GM19328 (cell line): ENCODE measurements around the gene GPI.
A peak's percentile ranks its signal among the peaks of the same experiment; 100 is the strongest.
"Not testable (repeated sequence)": the region's sequence is repeated elsewhere in the genome, so short reads cannot be mapped to it uniquely, and the experiment has no call there.

ENCODE experiments used
- ATAC-seq: cut with Tn5 transposase; IDR thresholded peaks from one replicate; pipeline ENCODE4 v1.9.1; 2021; ENCODE audit warnings: mild to moderate bottlenecking, moderate library complexity; ENCODE audit not compliant: unreplicated experiment

Gene GPI

GRCh38 chr19:34400844-34401243 lies 35.8 kb downstream of the GPI start:
- ATAC-seq = not testable (repeated sequence)

GRCh38 chr19:34402074-34402600 lies 37.1 kb downstream of the GPI start:
- no peak for ATAC-seq

GRCh38 chr19:34403784-34404108 lies 38.8 kb downstream of the GPI start:
- ATAC-seq = no peak

- ATAC-seq = peak; percentile 74
Observed at GRCh38 chr19:34404109-34404909, 39.3 kb downstream of the GPI start, which contains the start of gene PDCD2L. PDCD2L (plus strand) TSS chr19:34404399; CDS start chr19:34404431, 32 bp downstream.

GRCh38 chr19:34405892-34406660 lies 41.1 kb downstream of the GPI start:
- no peak for ATAC-seq

GRCh38 chr19:34408411-34408810 lies 43.4 kb downstream of the GPI start:
- ATAC-seq = no peak

GRCh38 chr19:34409189-34410164 lies 44.5 kb downstream of the GPI start:
- no peak for ATAC-seq

GRCh38 chr19:34411216-34411615 lies 46.2 kb downstream of the GPI start:
- ATAC-seq = no peak

GRCh38 chr19:34416021-34416545 lies 51.1 kb downstream of the GPI start:
- no peak for ATAC-seq

- no peak for ATAC-seq
Observed at GRCh38 chr19:34418300-34418699, 53.3 kb downstream of the GPI start.

- no peak for ATAC-seq
Observed at GRCh38 chr19:34426096-34426661, 61.2 kb downstream of the GPI start.

GRCh38 chr19:34428549-34429285 lies 63.7 kb downstream of the GPI start:
- peak; percentile 47 for ATAC-seq

GRCh38 chr19:34429553-34429952 lies 64.6 kb downstream of the GPI start:
- ATAC-seq = no peak

GRCh38 chr19:34430738-34431625 lies 66.0 kb downstream of the GPI start:
- ATAC-seq = no peak

- ATAC-seq = no peak
Observed at GRCh38 chr19:34431681-34432402, 66.8 kb downstream of the GPI start.

- no peak for ATAC-seq
Observed at GRCh38 chr19:34432797-34433196, 67.8 kb downstream of the GPI start.

- ATAC-seq = no peak
Observed at GRCh38 chr19:34436716-34437115, 71.7 kb downstream of the GPI start.

GRCh38 chr19:34448191-34448590 lies 83.2 kb downstream of the GPI start:
- ATAC-seq = no peak
